Hepatic stellate cell (primary cell): ENCODE data around the gene DESI1.
"Not testable (repeated sequence)": the region's sequence is repeated elsewhere in the genome, so short reads cannot be mapped to it uniquely, and the experiment has no call there.

Source experiments
- DNase-seq: peaks from one replicate; pipeline ENCODE4 v3.0.0; 2011; ENCODE audit warnings: low spot score

DESI1 gene

GRCh38 chr22:41585898-41586297, 34.9 kb downstream of the DESI1 start:
- no peak for DNase-seq

GRCh38 chr22:41584881-41585280, 36.0 kb downstream of the DESI1 start:
- DNase-seq = no peak

- no peak for DNase-seq
Observed at GRCh38 chr22:41582694-41583093, 38.1 kb downstream of the DESI1 start.

- DNase-seq = no peak
Observed at GRCh38 chr22:41579997-41580355, 40.9 kb downstream of the DESI1 start.

- no peak for DNase-seq
Observed at GRCh38 chr22:41579297-41579996, 41.4 kb downstream of the DESI1 start.

- DNase-seq = no peak
Observed at GRCh38 chr22:41578818-41579217, 42.0 kb downstream of the DESI1 start.

GRCh38 chr22:41578114-41578513, 42.7 kb downstream of the DESI1 start:
- DNase-seq = no peak

- DNase-seq = peak; percentile 61
Observed at GRCh38 chr22:41576877-41577276, 44.0 kb downstream of the DESI1 start.

- no peak for DNase-seq
Observed at GRCh38 chr22:41575533-41575932, 45.3 kb downstream of the DESI1 start.

- DNase-seq = no peak
Observed at GRCh38 chr22:41574847-41575381, 45.9 kb downstream of the DESI1 start.

- no peak for DNase-seq
Observed at GRCh38 chr22:41573677-41574076, 47.2 kb downstream of the DESI1 start.

- DNase-seq = not testable (repeated sequence)
Observed at GRCh38 chr22:41572305-41572704, 48.5 kb downstream of the DESI1 start.

GRCh38 chr22:41571786-41572185, 49.1 kb downstream of the DESI1 start:
- no peak for DNase-seq

- no peak for DNase-seq
Observed at GRCh38 chr22:41570221-41570620, 50.6 kb downstream of the DESI1 start.

GRCh38 chr22:41568811-41569210, 52.0 kb downstream of the DESI1 start:
- no peak for DNase-seq

GRCh38 chr22:41567512-41567768, 53.4 kb downstream of the DESI1 start:
- DNase-seq = no peak

- DNase-seq = peak; percentile 88
Observed at GRCh38 chr22:41565403-41566054, 55.3 kb downstream of the DESI1 start.

- DNase-seq = no peak
Observed at GRCh38 chr22:41564563-41564962, 56.3 kb downstream of the DESI1 start.

- peak; percentile 88 for DNase-seq
Observed at GRCh38 chr22:41563051-41563711, 57.7 kb downstream of the DESI1 start.

- no peak for DNase-seq
Observed at GRCh38 chr22:41562461-41562860, 58.4 kb downstream of the DESI1 start.

GRCh38 chr22:41561788-41562187, 59.1 kb downstream of the DESI1 start:
- DNase-seq = no peak

- DNase-seq = no peak
Observed at GRCh38 chr22:41561335-41561734, 59.5 kb downstream of the DESI1 start.

GRCh38 chr22:41560095-41560471, 60.8 kb downstream of the DESI1 start:
- DNase-seq = no peak
